Effector memory CD8-positive, alpha-beta T cell (primary cell): ENCODE measurements around the gene GPRC5D.
A peak's percentile ranks its signal among the peaks of the same experiment; 100 is the strongest.

Source experiments
- ATAC-seq: fragments of 150-1000 bp; cut with Tn5 transposase; replicated peaks from 2 replicates; pipeline ENCODE4 v1.10.0; 2021; ENCODE audit warnings: mild to moderate bottlenecking, moderate library complexity
- DNase-seq, 3 experiments: peaks; one replicate each; pipeline ENCODE4 v3.0.0; 2021
- H3K27ac Mint-ChIP-seq, 2 donors: one replicate each; pipeline ENCODE4 v1.8.0; 2022; ENCODE audit warnings: mild to moderate bottlenecking in 2 of 2, mixed read lengths in 2 of 2, moderate library complexity in 2 of 2
- H3K27me3 Mint-ChIP-seq, 2 donors: one replicate each; pipeline ENCODE4 v1.8.0; 2022; ENCODE audit warnings: mixed read lengths in 2 of 2
- H3K36me3 Mint-ChIP-seq: one replicate; pipeline ENCODE4 v1.8.0; 2022; ENCODE audit warnings: mild to moderate bottlenecking, moderate library complexity, mixed read lengths; ENCODE audit not compliant: insufficient read depth
- H3K4me1 Mint-ChIP-seq, 2 donors: one replicate each; pipeline ENCODE4 v1.8.0; 2022; ENCODE audit warnings: low read depth in 2 of 2, mixed read lengths in 2 of 2
- H3K4me3 Mint-ChIP-seq, 2 donors: one replicate each; pipeline ENCODE4 v1.8.0; 2022; ENCODE audit warnings: mild to moderate bottlenecking in 2 of 2, mixed read lengths in 2 of 2, moderate library complexity in 2 of 2
- H3K9me3 Mint-ChIP-seq, 2 donors: one replicate each; pipeline ENCODE4 v1.8.0; 2022; ENCODE audit warnings: mixed read lengths in 2 of 2

Gene GPRC5D

GRCh38 chr12:12990700-12991468, 38.9 kb upstream of the GPRC5D start:
- DNase-seq (no peak), ATAC-seq (no peak)
- Mint-ChIP-seq H3K9me3 (no peaks in the 10 kb centered on the region), H3K4me1 (peaks cover 0 to 3% of the 10 kb centered on the region in 2 donors), H3K27me3 (no peaks in the 10 kb centered on the region), H3K27ac (no peak overlapping the region), H3K4me3 (no peak overlapping the region), H3K36me3 (no peaks in the 10 kb centered on the region)

GRCh38 chr12:12987421-12987820, 35.5 kb upstream of the GPRC5D start:
- Mint-ChIP-seq H3K27me3 (no peaks in the 10 kb centered on the region), H3K4me3 (no peak overlapping the region), H3K36me3 (no peaks in the 10 kb centered on the region), H3K4me1 (no peaks in the 10 kb centered on the region), H3K9me3 (no peaks in the 10 kb centered on the region), H3K27ac (no peak overlapping the region)
- DNase-seq: no peak
- ATAC-seq: no peak

GRCh38 chr12:12986775-12987331, 34.9 kb upstream of the GPRC5D start:
- Mint-ChIP-seq H3K36me3 (no peaks in the 10 kb centered on the region), H3K27ac (no peak overlapping the region), H3K4me1 (no peaks in the 10 kb centered on the region), H3K27me3 (no peaks in the 10 kb centered on the region), H3K4me3 (no peak overlapping the region), H3K9me3 (no peaks in the 10 kb centered on the region)
- ATAC-seq (no peak), DNase-seq (no peak)

GRCh38 chr12:12985817-12986408, 33.9 kb upstream of the GPRC5D start:
- Mint-ChIP-seq H3K4me1 (no peaks in the 10 kb centered on the region), H3K27me3 (no peaks in the 10 kb centered on the region), H3K36me3 (no peaks in the 10 kb centered on the region), H3K9me3 (no peaks in the 10 kb centered on the region), H3K4me3 (no peak overlapping the region), H3K27ac (no peak overlapping the region)
- ATAC-seq (peak; percentile 49), DNase-seq (peak in 1 of 3 experiments; percentile 3)

GRCh38 chr12:12984149-12984548, 32.2 kb upstream of the GPRC5D start:
- no peaks in the 10 kb centered on the region for H3K27me3 Mint-ChIP-seq
- no peak for ATAC-seq

GRCh38 chr12:12983420-12984035, 31.6 kb upstream of the GPRC5D start:
- Mint-ChIP-seq H3K27me3 (no peaks in the 10 kb centered on the region), H3K9me3 (no peaks in the 10 kb centered on the region), H3K36me3 (no peaks in the 10 kb centered on the region), H3K27ac (peak overlapping the region in 1 of 2 donors; percentile 9), H3K4me3 (no peak overlapping the region), H3K4me1 (no peaks in the 10 kb centered on the region)
- DNase-seq (no peak), ATAC-seq (no peak)

More at GRCh38 chr12:12984149-12984548, 32.2 kb upstream of the GPRC5D start:
- no peak for DNase-seq
- H3K9me3 Mint-ChIP-seq: no peaks in the 10 kb centered on the region
- no peaks in the 10 kb centered on the region for H3K36me3 Mint-ChIP-seq
- no peak overlapping the region for H3K27ac Mint-ChIP-seq
- H3K4me1 Mint-ChIP-seq: no peaks in the 10 kb centered on the region
- no peak overlapping the region for H3K4me3 Mint-ChIP-seq

- no peak overlapping the region for H3K27ac Mint-ChIP-seq
- no peaks in the 10 kb centered on the region for H3K4me1 Mint-ChIP-seq
- H3K36me3 Mint-ChIP-seq: no peaks in the 10 kb centered on the region
- H3K27me3 Mint-ChIP-seq: no peaks in the 10 kb centered on the region
- no peak for ATAC-seq
- no peak overlapping the region for H3K4me3 Mint-ChIP-seq
- DNase-seq: no peak
- H3K9me3 Mint-ChIP-seq: no peaks in the 10 kb centered on the region
Observed at GRCh38 chr12:12982331-12982730, 30.4 kb upstream of the GPRC5D start.

- ATAC-seq: no peak
- no peaks in the 10 kb centered on the region for H3K4me1 Mint-ChIP-seq
- H3K9me3 Mint-ChIP-seq: no peaks in the 10 kb centered on the region
- no peaks in the 10 kb centered on the region for H3K36me3 Mint-ChIP-seq
- H3K4me3 Mint-ChIP-seq: no peak overlapping the region
- no peak for DNase-seq
- H3K27me3 Mint-ChIP-seq: no peaks in the 10 kb centered on the region
- no peak overlapping the region for H3K27ac Mint-ChIP-seq
Observed at GRCh38 chr12:12979731-12980259, 27.8 kb upstream of the GPRC5D start.

- Mint-ChIP-seq H3K9me3 (no peaks in the 10 kb centered on the region), H3K27ac (no peak overlapping the region), H3K36me3 (no peaks in the 10 kb centered on the region), H3K4me1 (no peaks in the 10 kb centered on the region), H3K4me3 (no peak overlapping the region), H3K27me3 (no peaks in the 10 kb centered on the region)
- DNase-seq (no peak), ATAC-seq (no peak)
Observed at GRCh38 chr12:12979126-12979525, 27.2 kb upstream of the GPRC5D start.

- no peak for ATAC-seq
- H3K4me1 Mint-ChIP-seq: no peaks in the 10 kb centered on the region
- DNase-seq: no peak
- H3K36me3 Mint-ChIP-seq: no peaks in the 10 kb centered on the region
- H3K4me3 Mint-ChIP-seq: no peak overlapping the region
- no peaks in the 10 kb centered on the region for H3K27me3 Mint-ChIP-seq
- H3K27ac Mint-ChIP-seq: no peak overlapping the region
- H3K9me3 Mint-ChIP-seq: peaks cover 0 to 5% of the 10 kb centered on the region in 2 donors
Observed at GRCh38 chr12:12977231-12977630, 25.3 kb upstream of the GPRC5D start.

GRCh38 chr12:12976366-12976765, 24.4 kb upstream of the GPRC5D start:
- DNase-seq: no peak
- Mint-ChIP-seq H3K27ac (no peak overlapping the region), H3K36me3 (no peaks in the 10 kb centered on the region), H3K4me1 (no peaks in the 10 kb centered on the region), H3K4me3 (no peak overlapping the region), H3K9me3 (peaks cover 0 to 7% of the 10 kb centered on the region in 2 donors), H3K27me3 (no peaks in the 10 kb centered on the region)
- ATAC-seq: no peak

- H3K36me3 Mint-ChIP-seq: no peaks in the 10 kb centered on the region
- H3K4me3 Mint-ChIP-seq: no peak overlapping the region
- peaks cover 0 to 7% of the 10 kb centered on the region in 2 donors for H3K9me3 Mint-ChIP-seq
- DNase-seq (no peak), ATAC-seq (no peak)
- H3K27ac Mint-ChIP-seq: no peak overlapping the region
- no peaks in the 10 kb centered on the region for H3K27me3 Mint-ChIP-seq
- no peaks in the 10 kb centered on the region for H3K4me1 Mint-ChIP-seq
Observed at GRCh38 chr12:12975322-12976077, 23.5 kb upstream of the GPRC5D start.

- Mint-ChIP-seq H3K9me3 (peaks cover 0 to 7% of the 10 kb centered on the region in 2 donors), H3K4me3 (no peak overlapping the region), H3K36me3 (no peaks in the 10 kb centered on the region), H3K27me3 (no peaks in the 10 kb centered on the region), H3K4me1 (no peaks in the 10 kb centered on the region), H3K27ac (no peak overlapping the region)
- ATAC-seq (no peak), DNase-seq (no peak)
Observed at GRCh38 chr12:12974211-12974610, 22.2 kb upstream of the GPRC5D start.
